Right hindlimb (tissue), 1 donor: ENCODE measurements around the gene HSPG2.
"Not testable (repeated sequence)": the region's sequence is repeated elsewhere in the genome, so short reads cannot be mapped to it uniquely, and the experiment has no call there.

Source experiments
- DNase-seq: peaks from one replicate; pipeline ENCODE4 v3.0.0-alpha.2; 2018

HSPG2 gene

DNA sequence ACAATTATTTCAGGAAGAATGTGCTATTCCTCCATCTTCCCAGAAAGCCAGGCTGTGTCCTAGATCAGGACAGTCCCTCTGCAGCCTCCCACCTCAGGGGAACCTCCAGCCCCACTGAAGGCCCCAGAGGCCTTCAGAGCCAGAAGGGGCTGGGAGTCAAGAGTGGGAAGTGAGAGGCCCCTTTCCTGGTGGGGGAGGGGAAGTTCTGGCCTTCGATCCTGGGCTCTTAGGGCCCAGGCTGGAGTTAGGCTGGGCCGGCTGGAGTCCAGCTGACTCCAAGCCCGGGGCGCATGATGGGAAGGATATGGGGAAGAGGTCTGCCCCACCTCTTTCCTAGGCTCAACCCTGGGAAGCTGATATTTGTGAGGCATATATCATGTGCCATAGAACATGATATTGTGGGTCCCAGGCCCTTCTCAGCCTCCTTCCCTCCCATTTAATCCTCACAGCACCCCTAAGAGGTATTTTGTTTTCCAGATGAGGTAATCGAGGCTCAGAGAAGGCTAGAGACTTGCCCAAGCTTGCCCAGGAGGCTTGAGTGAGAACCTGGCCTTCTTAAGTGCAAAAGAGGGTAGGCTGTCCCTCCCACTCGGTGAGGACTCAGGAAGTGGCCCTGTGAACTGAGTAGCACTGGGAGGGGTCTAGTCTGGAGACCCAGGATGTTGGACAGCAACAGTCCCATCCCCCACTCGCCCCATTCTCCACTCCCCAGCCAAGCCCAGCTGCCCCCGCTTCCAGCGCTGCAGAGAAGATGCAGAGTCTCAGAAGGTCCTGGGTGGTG lies 18.6 kb upstream of the HSPG2 start:
- DNase-seq = no peak

DNA sequence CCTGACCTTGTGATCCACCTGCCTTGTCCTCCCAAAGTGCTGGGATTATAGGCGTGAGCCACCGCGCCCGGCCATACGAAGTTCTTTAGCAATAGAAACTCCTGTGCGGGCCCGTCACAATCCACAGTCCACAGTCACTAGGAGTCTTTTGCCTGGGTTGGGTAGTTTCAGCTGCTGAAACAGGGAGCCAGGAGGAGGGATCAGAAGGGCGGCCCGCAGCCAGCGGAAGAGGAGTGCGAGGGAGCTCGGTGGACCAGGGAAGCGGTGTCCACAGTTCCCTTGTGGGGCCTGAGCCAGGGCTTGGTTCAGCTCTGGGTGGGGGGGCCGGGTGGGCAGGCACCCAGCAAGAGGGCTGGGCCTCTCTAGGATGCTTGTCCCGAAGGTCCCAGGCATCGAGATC lies 17.9 kb upstream of the HSPG2 start:
- DNase-seq = no peak

DNA sequence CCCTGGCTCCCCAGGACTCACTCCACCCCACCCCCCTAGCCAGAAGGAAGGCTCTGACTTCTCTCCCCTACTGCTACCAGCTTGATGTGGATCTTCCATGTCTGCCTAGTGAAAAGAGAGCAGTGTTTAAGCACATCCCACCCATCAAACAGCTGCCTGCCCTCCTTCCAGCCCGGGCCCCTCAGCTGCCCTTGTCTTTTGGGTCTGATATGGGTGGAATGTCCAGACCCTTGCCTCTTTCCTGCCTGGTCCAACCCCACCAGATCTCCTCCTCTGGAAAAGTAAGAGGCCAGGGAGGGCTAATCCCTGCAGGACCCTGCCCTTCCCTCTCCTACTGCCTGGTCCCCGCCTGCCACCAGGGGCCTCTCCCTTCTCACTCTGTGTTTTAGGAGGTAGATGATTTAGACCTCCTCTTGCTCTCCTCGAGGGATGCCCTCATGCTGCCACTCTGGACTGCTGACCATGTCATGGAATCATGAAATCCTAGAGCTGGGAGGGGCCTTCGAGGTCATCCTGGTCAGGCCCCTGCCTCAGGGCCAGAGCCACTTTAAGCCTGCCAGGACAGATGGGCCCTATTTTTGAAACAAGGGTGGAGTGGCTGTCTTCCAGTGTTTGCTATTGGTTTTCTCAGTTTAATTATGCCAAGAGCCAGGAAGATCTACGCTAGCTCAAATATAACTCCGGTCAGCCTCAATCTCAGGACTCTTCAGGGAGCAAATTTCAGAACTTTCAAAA lies 15.8 kb upstream of the HSPG2 start:
- peak; percentile 67 for DNase-seq

DNA sequence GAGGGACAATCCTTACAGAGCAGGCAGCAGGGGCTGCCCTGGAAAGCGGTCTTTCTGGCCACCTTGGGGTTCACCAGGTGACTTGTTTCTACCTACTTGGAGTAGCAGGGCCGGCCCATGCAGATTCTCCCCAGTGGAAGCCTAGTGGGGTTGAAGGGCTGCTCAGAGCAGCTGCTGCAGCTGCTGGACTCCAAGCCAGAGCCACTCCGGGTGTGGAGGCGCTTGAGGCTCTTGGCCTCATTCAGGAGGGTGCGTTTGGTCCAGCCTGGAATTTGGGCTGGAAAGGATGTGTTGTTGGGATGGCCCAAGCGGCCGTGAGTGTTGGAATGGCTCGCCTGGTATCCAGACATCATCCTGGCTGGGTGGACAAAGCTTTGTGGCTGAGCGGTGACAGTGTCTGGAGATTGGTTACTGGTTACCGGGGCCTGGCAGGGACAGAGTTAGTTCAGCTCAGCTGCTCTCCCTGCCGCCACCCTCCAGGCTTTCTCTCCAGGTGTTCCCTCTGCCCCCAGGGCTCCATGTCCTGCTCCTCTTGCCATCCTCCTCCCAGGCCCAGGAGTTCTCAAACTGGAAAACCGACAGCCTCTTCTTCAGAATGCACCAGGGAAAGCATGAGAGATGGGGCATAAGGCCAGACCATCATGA lies 14.2 kb upstream of the HSPG2 start:
- no peak for DNase-seq

DNA sequence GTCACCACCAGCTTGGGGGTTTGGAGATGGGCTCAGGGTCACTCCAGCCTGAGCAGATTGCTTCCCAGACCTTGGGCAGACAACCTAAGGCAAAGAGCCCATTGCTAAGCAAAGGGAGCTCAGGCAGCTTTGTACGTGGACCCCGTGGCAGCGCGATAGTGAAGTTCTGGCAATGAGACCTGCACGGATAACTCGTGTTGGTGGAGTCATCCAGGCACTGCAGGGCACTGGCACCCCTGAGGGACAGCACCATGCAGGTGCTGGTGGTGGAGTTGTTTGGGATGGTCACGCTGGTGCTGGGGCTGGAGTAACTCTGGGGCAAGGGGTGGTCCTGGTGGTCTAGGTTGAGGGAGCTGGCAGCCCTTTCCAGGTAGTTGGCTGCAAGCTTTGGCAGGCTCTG lies 13.6 kb upstream of the HSPG2 start:
- DNase-seq = no peak

DNA sequence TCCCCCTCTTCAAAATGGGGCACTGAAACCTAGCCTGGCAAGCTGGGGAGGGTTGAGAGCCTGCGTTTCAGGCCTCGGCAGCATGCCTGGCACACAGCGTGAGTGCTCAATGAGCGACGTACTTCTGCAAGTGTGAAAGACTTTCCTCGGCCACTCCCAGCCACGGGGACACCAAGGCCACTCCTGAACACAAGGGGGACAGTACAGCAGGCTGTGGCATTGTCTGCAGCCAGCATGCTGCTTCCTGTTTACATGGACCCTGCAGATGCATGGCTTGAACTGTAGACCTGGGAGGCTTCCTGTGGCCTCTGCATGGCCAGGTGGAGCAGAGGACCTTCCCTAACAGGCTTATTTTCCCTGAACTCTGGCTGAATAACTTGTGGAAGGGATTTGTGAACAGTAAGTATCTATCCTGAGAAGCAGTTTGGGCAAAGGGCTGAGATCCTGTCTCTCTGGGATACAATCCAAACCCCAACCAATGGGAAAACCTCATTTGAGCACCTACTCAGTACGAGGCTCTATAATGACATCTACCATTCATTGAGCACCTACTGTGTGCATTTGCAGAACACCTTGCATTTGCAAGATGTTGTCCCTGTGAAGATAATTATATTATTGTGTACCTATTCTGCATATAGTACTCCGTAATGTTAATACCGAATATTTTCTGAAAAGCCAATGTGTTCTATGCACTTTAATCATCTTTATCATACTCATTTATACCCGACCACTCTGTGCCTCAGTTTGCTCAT lies 9.9 kb upstream of the HSPG2 start:
- DNase-seq = no peak

DNA sequence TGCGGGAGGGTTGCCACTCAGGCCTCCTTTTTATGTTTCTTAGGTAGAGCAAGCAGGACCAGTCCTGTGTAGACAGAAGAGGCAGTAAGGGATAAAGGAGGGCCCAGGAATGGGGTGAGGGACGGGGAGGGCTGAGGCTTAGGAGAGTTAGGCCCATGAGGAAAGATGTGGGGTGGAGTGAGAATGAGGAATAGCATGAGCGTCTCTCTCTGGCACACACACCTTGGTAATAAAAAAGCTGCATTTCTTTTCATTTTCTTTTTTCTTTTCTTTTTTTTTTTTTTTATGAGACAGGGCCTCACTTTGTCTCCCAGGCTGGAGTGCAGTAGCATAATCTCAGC lies 7.6 kb upstream of the HSPG2 start:
- DNase-seq = no peak

DNA sequence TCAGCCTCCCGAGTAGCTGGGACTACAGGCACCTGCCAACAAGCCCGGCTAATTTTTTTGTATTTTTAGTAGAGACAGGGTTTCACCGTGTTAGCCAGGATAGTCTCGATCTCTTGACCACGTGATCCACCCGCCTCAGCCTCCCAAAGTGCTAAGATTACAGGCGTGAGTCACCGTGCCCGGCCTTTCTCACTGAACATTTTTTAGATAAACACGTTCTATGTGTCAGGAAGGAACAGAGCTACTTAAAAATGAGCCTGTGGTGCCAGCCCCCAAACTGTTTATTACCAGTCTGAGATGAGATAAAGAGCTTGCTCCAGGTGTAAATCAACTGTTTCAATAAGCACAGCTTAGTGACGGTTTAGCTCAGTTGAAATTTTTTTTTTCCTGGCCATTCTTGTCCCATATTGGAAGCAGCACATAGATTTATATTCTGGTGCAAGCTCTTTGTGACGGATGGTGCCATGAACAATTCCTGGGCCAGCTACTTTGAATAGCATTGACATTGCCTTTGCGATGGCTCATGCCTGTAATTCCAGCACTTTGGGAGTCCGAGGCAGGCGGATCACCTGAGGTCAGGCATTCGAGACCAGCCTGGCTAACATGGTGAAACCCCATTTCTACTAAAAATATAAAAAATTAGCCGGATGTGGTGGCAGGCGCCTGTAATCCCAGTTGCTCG lies 6.0 kb upstream of the HSPG2 start:
- not testable (repeated sequence) for DNase-seq

DNA sequence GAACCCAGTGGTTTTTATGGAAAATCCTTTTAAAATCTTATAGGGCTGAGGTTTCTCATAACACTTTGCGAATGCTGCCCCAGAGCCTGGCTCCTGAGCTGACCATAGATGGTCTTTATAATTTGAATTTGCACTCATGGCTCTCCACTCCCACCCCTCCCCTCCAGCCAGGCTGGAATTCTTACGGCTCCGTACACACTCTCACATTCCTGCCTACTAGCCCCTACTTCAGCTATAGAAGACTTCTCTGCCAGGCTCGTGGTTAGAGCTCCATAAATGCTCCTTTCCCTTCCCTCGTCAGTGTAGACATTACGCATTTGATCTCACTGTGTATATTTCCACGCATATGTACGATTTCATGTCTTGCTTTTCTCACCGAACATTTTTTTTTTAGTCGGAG lies 5.4 kb upstream of the HSPG2 start:
- DNase-seq = no peak

DNA sequence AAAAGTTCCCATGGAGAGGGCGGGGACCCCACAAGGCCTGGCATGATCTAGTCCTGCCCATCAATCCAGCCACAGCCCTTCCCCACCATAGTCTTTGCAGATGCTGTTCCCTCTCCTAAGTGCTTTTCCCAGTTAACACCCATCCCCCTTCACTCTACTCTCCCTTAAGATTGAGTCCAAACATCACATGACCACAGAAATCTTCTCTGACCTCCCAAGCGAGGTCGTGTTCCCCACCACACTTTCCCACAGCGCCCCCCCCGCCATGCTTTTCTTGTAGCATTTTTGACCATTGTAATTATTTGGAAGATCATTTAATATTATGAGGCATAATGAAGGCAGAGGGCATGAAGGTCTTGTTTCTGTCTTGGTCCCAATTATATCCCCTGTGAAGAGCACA lies 4.3 kb upstream of the HSPG2 start:
- DNase-seq = no peak

DNA sequence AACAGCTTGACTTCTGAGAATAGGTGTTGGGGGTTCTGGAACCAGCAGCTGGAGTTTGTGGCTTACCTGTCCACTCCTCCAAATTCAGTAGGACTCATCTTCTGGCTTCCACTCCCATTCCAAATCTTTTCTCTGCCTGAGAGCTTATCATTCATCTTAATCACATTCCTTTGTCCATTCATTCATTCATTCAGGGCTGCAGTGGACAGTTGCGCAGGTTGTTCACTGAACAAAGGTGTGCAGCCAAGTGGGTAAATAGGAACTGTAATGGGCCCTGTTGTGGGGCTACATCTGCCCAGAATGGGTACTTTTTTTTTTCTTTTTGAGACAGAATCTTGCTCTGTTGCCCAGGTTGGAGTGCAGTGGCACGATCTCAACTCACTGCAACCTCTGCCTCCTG lies 3.4 kb upstream of the HSPG2 start:
- DNase-seq = no peak

DNA sequence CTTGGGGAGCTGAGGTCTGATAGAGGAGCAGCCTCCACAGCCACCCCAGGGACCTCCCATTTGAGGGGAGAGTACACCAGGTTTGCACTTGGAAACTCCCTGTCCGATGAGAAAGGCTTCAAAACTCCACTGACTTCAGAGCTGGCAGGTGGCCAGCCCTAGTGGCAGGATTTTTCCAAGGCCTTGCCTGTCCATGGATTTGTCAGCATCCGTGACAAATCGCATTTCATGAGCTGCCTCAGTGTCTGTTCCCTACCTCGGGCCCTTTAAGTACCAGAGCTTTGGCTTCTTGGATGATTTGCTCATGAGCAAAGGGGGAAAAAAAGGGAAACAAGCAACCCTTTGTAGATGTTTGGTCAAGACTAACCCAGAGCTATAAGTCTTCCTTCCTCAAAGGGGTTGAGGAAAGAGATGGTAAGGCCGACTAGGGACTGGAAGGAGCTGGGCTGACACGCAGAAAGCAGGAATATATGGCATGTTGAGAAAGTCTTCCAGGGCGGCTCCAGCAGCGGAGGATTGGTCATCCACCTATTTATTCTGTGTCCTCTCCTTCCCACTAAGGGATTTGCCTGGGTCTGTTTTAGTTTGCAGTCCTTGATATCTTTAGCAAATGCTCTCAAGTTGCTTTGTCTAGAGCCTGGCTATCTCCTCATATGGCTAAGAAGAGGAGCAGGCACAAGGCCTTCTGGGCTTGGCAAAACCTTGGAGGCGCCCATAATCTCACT lies 2.7 kb upstream of the HSPG2 start:
- DNase-seq = peak; percentile 93

DNA sequence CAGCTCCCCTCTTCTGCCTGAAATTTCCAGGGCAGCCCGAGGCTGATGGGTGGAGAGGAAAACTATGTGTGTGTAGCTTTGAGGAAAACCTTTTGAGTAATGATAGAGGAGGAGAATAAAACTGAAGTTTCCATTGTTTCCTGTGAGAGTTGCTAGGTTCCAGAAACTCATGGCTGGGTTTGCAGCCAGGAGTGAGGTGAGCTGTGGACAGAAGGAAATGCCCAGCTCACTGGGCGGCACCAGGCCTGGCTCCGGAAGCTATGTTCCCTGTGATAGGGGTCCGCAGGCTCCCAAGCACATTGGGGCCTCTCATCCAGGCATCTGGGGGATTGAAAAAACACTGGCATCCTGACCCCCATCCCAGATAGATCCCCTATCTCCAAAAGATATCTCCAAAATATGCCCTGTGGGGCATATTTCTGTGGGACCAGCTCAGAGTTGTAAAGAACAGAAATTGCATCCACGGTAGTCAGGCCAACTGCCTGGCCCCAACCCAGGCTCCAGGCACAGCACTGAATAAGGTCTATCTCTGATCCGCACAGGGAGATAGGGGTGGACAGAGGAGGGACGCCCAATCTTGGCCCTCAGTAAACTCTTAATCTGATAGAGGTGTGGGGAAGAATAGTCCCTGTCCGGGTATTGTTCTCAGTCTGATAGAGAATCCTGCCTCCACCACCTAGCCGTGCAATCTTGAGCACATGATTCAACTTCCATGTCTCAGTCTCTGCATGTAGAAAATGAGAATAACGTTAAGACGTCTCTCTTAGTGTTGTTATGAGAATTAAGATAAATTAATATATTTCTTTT lies 1.8 kb upstream of the HSPG2 start:
- DNase-seq = peak; percentile 68

DNA sequence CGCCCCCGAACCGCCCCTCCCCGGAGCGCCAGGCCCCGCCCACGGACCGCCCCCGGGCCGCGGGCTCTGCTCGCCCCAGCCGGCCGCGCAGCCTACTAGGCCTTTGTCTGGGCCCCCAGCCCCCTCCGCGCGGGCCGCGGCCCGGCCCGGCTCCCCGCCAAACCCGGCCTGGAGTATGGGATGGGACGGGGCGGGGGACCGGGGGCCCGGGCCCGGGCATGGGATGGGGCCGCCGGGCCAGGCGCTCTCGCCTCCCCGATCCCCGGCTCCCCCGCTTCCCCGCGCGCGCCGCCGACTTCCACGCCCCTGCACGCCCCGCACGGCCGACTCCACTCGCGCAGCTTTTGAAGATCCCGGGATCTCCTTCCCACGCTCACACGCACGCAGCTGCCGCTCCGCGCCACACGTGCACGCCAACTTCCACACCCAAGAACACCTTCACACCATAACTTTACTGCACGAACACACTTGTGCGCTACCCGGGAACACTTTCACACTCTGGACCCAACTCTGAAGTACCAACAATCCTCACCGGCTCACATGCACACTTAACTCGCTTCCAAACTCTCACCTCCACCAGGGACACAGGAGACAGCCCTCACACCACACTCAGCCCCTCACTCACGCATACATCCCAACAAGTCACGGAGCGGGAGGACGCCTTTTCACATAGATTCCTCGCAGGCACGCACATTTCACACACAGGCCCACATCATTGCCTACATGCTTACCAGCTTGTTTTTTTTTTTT lies 437 bp upstream of the HSPG2 start:
- peak; percentile 92 for DNase-seq

DNA sequence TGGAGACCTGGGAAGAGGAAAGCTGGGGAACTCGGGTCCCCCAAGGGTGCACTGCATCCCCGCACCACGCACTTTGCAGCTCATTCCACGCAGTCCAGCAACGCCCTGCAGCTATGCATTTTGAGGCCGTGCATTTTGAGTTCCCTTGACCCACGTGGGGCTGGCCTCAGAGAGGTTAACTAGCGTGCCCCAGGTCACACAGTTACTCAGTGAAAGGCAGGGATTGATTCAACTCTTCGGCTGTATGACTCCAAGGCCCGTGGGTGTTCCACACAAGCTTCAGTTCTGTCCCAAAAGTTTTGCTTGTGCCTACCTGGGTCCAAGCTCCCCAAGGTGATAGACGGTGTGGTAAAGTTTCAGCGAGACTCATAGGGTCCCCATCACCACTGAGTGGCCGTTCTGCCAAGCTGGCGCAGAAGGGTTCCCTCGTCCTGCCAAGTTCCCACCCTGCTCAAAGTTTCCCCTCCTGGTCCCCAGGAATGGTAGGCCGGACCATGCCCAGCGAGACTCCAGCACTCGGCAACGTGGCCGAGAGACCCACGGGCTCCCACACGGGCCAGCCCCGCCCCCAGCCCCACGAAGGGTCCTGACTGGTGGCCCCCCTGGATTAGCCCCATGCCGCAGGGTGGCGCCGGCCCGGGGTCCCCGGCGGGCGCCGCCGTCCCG lies 611 bp downstream of the HSPG2 start:
- peak; percentile 62 for DNase-seq

DNA sequence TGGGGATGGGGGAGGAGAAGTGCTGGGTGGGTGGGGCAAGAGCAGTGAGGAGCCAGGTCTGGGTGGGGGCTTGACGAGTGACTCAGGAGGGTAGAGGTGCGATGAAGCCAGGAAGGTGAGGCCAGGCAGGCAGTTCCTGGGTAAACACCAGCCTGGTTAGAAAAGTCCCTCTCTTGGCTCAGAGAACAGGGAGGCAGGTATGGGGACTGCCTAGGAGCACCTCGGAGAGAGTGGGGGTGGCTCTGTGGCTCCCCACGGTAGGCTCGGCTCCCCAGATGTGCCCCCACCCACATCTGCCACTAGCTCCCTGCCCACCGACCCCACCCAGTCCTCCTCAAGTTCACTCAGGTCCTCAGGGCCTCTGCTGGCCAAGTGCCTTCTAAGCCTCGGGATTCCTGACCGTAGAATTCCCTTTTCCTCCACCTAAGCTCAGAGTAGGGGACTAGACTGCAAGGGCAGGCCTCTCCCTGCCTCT lies 1.2 kb downstream of the HSPG2 start:
- peak; percentile 39 for DNase-seq

DNA sequence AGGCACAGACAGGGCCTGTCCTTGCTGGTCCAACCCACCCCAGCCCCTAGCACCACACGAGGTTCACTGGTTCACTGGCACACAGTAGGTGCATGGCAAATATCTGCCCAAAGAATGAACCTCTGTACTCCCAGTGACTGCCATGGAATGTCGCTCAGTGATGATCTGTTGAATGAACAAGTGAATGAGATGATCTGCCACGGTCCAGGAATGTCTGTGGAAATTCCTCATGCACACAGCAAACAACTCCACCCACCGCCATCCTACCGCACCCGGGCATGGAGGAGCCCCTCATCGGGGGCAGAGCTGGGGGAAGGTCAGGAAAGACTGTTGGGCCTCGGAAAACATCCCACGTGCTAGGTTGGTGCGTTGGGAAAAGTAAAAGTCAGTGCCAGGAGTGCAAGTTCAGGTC lies 1.7 kb downstream of the HSPG2 start:
- peak; percentile 40 for DNase-seq

DNA sequence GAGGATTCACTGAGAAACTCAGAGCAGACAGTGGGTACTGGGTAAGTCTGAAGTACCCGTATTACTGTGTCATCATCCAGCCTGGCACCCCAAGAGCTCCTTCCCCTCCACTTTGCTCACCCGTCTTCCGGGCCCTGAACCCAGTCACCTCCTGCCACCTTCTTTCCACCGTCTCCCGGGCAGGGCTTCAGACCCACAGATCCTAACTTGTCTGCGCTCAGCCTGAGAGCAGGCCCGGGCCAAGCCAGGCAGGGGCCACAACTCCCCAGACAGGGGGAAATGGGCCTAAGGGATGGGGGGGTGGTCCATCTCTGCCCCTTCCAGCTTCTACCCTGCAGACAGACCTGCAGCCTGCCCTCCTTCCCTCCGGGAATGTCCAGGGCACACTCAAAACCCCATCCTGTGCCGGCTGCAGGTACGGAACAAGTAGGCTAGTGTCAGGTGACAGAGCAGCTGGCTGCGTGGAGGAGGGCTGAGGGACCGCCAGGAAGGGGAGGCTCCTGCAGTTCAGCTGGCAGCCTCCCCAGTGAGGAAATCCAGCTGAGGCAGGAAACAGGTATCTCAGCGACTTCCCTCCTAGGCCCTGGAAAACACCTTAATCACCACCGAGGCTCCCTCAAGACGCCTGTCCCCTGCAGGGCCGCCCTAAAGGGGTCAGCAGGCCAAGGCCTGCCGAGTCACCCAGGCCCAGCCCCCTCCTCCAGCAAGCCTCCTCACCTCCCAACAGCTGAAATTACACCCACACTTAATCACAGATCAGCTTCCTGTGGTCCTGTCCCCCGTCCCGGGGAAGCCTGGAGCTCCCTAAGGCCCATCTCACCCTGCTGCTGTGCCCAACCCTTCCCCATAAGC lies 3.5 kb downstream of the HSPG2 start:
- peak; percentile 73 for DNase-seq

DNA sequence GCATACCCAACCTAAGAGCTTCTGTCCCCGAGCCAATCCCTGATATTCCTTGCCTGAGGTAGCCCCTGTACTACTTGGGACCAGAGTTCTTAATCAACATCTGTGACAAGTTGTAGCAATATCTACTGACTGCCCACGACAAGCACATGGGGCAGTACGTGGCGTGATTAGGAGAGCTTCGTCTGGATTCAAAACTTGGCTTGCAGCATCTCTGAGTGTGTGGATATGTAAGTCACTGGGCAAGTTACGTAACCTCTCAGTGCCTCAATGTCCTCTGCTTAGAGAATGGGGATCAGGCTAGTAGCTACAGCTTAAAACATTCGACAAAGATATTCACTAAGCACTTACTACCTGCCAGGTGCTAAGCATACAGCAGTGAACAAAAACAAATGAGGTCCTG lies 5.0 kb downstream of the HSPG2 start:
- DNase-seq = no peak
